Hematopoietic multipotent progenitor cell (in vitro differentiated cells): Measurements from ENCODE around the gene NFYB. TPM values are rescaled to one million over a fixed set of nuclear protein-coding genes. Genes with fewer than 3 reads are reported as not detected.
"Not testable (repeated sequence)": the region's sequence is repeated elsewhere in the genome, so short reads cannot be mapped to it uniquely, and the experiment has no call there.

Experiments used
- DNase-seq, 3 donors: peaks; one replicate each; pipeline ENCODE4 v3.0.0-alpha.2; 2011 to 2015; ENCODE audit warnings: low read depth in 2 of 3, low spot score in 2 of 3
- total RNA-seq: library from RNA; depleted of rRNA; stranded (reverse); fragments of >200 nt; gene quantifications from one replicate; pipeline ENCODE4 v1.2.3, GENCODE V29; 2012

Gene NFYB
- 11.8 TPM for total RNA-seq

GRCh38 chr12:104137902-104138796 lies at the start of gene NFYB:
NFYB (minus strand) TSS chr12:104138210; CDS start chr12:104135453, 2,757 bp downstream.
- peak; percentile 89 to 98 (median 96) for DNase-seq

- no peak for DNase-seq
These were observed 49.6 kb upstream of the NFYB start for GRCh38 chr12:104187446-104188155.

- DNase-seq: no peak
These were observed 45.4 kb upstream of the NFYB start for GRCh38 chr12:104183443-104183842.

GRCh38 chr12:104182621-104183378 lies 44.8 kb upstream of the NFYB start:
- no peak for DNase-seq

GRCh38 chr12:104182144-104182543 lies 44.1 kb upstream of the NFYB start:
- no peak for DNase-seq

- DNase-seq: no peak
These were observed 43.3 kb upstream of the NFYB start for GRCh38 chr12:104181313-104181712.

- no peak for DNase-seq
These were observed 42.4 kb upstream of the NFYB start for GRCh38 chr12:104180374-104180773.

- peak in 2 of 3 donors; percentile 22 to 35 for DNase-seq
These were observed 39.9 kb upstream of the NFYB start for GRCh38 chr12:104177663-104178501.

- no peak for DNase-seq
These were observed 39.3 kb upstream of the NFYB start for GRCh38 chr12:104177336-104177662.

GRCh38 chr12:104175726-104176247 lies 37.8 kb upstream of the NFYB start:
- DNase-seq: peak in 1 of 3 donors; percentile 21

GRCh38 chr12:104173804-104174203 lies 35.8 kb upstream of the NFYB start:
- DNase-seq: not testable (repeated sequence)

- no peak for DNase-seq
These were observed 34.5 kb upstream of the NFYB start for GRCh38 chr12:104172570-104172947.

- DNase-seq: no peak
These were observed 34.0 kb upstream of the NFYB start for GRCh38 chr12:104171785-104172569.

- DNase-seq: no peak
These were observed 30.6 kb upstream of the NFYB start for GRCh38 chr12:104168596-104168995.

- no peak for DNase-seq
These were observed 29.8 kb upstream of the NFYB start for GRCh38 chr12:104167519-104168458.

- DNase-seq: no peak
These were observed 28.5 kb upstream of the NFYB start for GRCh38 chr12:104166465-104166864.

GRCh38 chr12:104165801-104166200 lies 27.8 kb upstream of the NFYB start:
- DNase-seq: no peak

- DNase-seq: no peak
These were observed 26.6 kb upstream of the NFYB start for GRCh38 chr12:104164634-104165033.
